ENCODE results near the gene NEURL1B.

- TF ChIP-seq CTCF (IDR thresholded peaks at IDR 0.05) (peak; percentile 87 to 96 (median 93)), POLR2AphosphoS5 (IDR thresholded peaks at IDR 0.05; ENCODE audit: insufficient read depth in 1 of 2, low read depth in 1 of 2) (peak; percentile 68 to 78), POLR2A (IDR thresholded peaks at IDR 0.05) (no peak)
Measured at GRCh38 chr5:172697123-172698121, 56.4 kb downstream of the NEURL1B start.
